Measurements from ENCODE around the gene FBXO38. TPM values are rescaled to one million over a fixed set of nuclear protein-coding genes. Genes with fewer than 3 reads are reported as not detected.

Gene FBXO38
- total RNA-seq: 10 to 100 TPM; 44.0 to 46.8 TPM
- long read RNA-seq, full-length matches to known transcripts: 2 of 11 reads
- long read RNA-seq, partial matches to known transcripts: 5 of 11 reads
- long read RNA-seq, other reads (novel, unspliced or antisense): 4 of 11 reads

DNA sequence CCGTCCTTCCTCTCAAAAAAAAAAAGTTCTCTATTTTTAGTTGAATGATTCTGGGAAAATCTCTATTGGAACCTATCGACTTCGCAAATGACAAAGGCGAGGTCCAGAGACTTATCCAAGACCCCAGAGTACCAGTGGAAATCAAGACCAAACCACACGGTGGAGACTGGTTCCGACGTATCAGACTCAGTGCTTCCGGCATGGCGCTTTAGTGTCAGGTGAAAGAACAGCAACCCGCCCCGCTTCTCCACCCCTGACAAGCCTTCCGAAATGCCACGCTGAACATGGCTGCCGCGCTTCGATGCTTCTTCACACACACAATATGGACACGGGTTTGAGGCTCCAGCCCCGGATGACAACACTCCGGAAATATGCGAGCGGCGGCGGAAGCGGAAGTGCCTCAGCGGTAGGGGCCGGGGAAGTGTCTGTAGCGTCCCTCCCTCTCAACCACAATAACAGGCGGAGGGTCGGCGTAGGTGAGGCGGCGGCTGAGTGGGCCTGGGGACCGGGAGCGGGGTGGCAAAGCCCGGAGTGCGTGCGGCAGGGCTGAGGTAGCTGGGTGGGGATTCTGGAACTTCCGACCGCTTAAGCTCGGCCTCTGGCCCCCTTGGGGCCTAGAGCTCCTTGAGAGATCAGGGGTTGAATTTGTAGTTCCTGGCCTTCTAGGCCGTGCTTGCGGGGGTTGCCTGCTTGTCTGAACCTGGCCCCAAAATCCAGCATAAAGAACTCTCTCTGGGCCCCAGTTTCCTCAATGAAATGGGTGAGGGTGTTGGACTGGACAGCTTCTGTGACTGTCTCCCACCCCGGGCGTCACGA, at the start of gene FBXO38:
Gene FBXO38 (plus strand): TSS at position 395 of the 816 bp plus-strand sequence. CDS start 10,819 bp downstream, outside the sequence.
- DNase-seq (peak; percentile 96 to 98), ATAC-seq (peak; percentile 96)
- intact Hi-C loops (cut with DNase I, micrococcal nuclease): no loop called here

GRCh38 chr5:148335259-148335658, 48.5 kb upstream of the FBXO38 start, which contains the start of gene SPINK9:
SPINK9 (plus strand) TSS chr5:148335559; CDS start chr5:148335614, 55 bp downstream.
- intact Hi-C loops (cut with DNase I, micrococcal nuclease): no loop called here
- ATAC-seq (no peak), DNase-seq (no peak)

- ATAC-seq (no peak), DNase-seq (no peak)
- intact Hi-C loops (cut with DNase I, micrococcal nuclease): no loop called here
Observed at GRCh38 chr5:148336704-148337435, 46.9 kb upstream of the FBXO38 start.

GRCh38 chr5:148342371-148343045, 41.2 kb upstream of the FBXO38 start:
- no peak for DNase-seq
- intact Hi-C loops (cut with DNase I, micrococcal nuclease): no loop called here
- ATAC-seq: peak; percentile 55

- ATAC-seq (peak; percentile 99), DNase-seq (peak; percentile 63 to 71)
- intact Hi-C loops (cut with DNase I, micrococcal nuclease): no loop called here
Observed at GRCh38 chr5:148343046-148343407, 40.7 kb upstream of the FBXO38 start.

- peak in 1 of 2 donors; percentile 6 for DNase-seq
- ATAC-seq: peak; percentile 50
- intact Hi-C loops (cut with DNase I, micrococcal nuclease): no loop called here
Observed at GRCh38 chr5:148343603-148344487, 39.9 kb upstream of the FBXO38 start.

DNA sequence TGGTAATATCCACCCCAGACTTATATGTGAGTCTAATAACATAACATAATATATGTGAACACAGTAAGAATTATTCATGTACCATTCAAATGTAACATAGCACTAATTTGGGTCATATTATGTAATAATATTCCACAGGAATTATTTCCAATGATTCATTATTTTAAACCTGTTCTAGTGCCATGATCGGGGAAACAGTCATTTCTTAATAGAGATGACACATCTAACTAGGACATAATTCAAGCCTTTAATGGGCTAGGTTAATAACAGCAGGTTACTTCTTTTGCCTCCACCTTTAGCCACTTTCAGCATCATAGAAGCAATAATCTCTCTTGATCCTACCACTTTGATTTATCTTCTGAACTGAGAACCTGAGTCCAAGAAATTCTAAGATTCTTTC, 36.1 kb upstream of the FBXO38 start:
- ATAC-seq: no peak
- intact Hi-C loops (cut with DNase I, micrococcal nuclease): no loop called here

DNA sequence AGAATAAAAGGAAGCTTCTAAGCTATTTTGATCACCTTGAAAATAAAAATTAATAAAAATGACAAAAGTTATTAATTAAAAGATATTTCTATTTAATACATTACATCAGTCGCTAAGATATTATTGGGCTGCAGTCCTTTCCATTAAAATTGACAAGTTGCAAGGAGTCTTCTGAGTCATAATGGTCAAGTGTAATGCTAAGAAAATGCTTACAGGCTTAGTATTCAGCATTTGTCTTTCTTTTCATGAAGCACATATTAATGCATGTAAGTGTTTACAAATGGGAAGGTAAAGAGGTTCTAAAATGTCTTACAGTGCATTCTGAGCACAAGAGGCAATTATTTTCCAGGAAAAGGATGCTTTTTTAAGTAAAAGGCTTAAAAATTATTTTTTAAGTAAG, 31.1 kb upstream of the FBXO38 start:
- ATAC-seq: no peak

More for the DNA sequence above, 36.1 kb upstream of the FBXO38 start:
- no peak for DNase-seq

DNA sequence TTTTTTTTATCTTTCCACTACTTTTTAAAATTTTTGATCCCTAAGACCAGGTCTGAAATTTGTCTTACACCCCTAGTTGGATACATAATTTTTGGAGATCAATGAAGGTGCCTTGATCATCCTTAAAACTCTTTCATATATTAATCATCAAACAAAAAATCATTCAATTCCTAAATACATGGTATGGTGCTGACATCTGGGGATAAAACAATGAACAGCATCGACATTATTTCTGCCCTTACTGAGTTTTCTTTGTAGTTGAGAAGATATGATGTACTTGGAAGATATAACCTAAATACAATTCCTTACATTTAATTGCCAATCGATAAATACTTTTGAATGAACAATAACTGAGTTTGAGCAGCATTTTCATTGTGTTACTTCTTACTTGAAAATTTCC, 30.1 kb upstream of the FBXO38 start:
- intact Hi-C loops (cut with DNase I, micrococcal nuclease): no loop called here
- ATAC-seq: no peak
- no peak for DNase-seq

More for the DNA sequence above, 31.1 kb upstream of the FBXO38 start:
- no peak for DNase-seq
- intact Hi-C loops (cut with DNase I, micrococcal nuclease): no loop called here

GRCh38 chr5:148364343-148364742, 19.4 kb upstream of the FBXO38 start:
- ATAC-seq (no peak), DNase-seq (no peak)
- intact Hi-C loops (cut with DNase I, micrococcal nuclease): no loop called here

DNA sequence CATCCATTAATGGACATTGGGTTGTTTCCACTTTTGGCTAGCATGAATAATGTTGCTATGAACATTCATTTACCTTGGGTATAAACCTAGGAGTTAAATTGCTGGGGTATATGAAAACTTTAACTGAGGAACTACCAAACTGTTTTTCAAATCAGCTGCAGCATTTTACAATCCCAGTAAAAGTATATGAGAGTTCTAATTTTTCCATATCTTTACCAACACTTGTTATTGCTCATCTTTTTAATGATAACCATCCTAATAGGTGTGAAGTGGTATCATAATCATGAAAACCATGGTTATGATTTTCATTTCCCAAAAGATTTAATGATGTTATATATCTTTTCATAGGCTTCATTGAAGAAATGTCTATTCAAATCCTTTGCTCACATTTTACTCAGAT, 15.5 kb upstream of the FBXO38 start:
- intact Hi-C loops (cut with DNase I, micrococcal nuclease): no loop called here
- ATAC-seq (no peak), DNase-seq (no peak)

DNA sequence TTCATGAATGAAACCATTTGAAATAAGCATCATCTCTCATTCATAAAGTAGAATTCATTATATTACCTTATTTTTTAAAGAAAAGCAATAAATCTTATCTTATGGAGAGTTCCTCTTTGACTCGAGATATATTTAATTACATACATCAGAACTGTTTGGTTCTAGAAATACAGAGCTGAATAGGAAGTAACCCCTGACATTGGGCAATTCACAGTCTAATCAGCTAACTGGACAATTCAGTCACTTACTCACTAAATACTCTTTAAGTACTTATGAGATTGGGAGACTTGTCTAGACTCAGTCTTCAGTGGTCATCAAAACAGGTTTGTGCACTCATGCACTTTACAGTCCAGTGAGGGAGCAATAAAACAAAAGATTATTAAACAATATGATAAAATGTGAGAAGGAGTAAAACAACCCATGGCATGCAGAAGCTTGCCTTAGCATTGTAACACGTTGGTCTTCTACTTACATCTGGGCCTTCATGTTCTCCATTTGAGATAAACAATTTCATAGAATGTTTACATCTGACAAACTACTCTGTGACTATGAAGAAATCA, 11.5 kb upstream of the FBXO38 start:
- peak; percentile 40 for ATAC-seq
- no peak for DNase-seq
- intact Hi-C loops (cut with DNase I, micrococcal nuclease): loop anchor here in 1 of 2 donors (10.0 kb wide), 1 partner anchor 187 kb away; no protein-coding TSS in a partner anchor

- ATAC-seq: peak; percentile 92
- DNase-seq: no peak
- intact Hi-C loops (cut with DNase I, micrococcal nuclease): loop anchor here in 1 of 2 donors (10.0 kb wide), 1 partner anchor 188 kb away; no protein-coding TSS in a partner anchor
Observed at GRCh38 chr5:148372893-148373292, 10.9 kb upstream of the FBXO38 start.

- ATAC-seq (peak; percentile 87), DNase-seq (peak in 1 of 2 donors; percentile 11)
- intact Hi-C loops (cut with DNase I, micrococcal nuclease): loop anchor here in 1 of 2 donors (10.0 kb wide), 1 partner anchor 190 kb away; no protein-coding TSS in a partner anchor
Observed at GRCh38 chr5:148374690-148375360, 8.9 kb upstream of the FBXO38 start.

- no peak for DNase-seq
- ATAC-seq: no peak
- intact Hi-C loops (cut with DNase I, micrococcal nuclease): loop anchor here in 1 of 2 donors (10.0 kb wide), 1 partner anchor 191 kb away; no protein-coding TSS in a partner anchor
Observed at GRCh38 chr5:148376198-148376597, 7.6 kb upstream of the FBXO38 start.

DNA sequence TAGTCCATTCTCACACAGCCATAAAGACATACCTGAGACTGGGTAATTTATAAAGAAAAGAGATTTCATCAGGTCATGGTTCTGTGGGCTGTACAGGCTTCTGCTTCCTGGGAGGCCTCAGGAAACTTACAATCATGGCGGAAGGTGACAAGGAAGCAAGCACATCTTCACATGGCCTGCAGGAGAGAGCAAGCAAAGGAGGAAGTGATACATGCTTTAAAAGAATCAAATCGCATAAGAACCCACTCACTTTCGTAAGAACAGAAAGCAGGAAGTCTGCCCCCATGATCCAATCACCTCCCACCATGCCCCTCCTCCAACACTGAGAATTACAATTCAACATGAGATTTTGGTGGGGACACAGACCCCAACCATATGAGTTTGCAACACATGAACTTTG, 5.1 kb upstream of the FBXO38 start:
- DNase-seq (no peak), ATAC-seq (no peak)
- intact Hi-C loops (cut with DNase I, micrococcal nuclease): loop anchor here in 1 of 2 donors (10.0 kb wide), 1 partner anchor 194 kb away; no protein-coding TSS in a partner anchor

DNA sequence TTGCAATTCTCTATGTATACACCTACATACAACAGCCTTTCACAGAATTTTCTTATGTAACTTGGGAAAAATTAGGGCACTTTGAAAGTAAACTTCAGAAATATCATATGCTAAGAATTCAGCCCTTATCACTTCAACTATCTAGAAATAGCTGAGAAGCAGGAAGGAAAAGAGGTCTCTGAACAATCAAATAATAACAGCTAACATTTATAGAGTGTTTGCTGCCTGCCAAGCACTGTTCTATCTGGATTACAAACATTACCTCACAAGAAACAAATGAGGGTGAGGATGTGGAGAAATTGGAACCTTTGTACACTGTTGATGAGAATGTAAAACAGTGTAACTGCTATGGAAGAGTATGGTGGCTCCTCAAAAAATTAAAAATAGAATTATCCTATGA, 4.4 kb upstream of the FBXO38 start:
- ATAC-seq: no peak
- intact Hi-C loops (cut with DNase I, micrococcal nuclease): loop anchor here in 1 of 2 donors (10.0 kb wide), 1 partner anchor 195 kb away; no protein-coding TSS in a partner anchor
- no peak for DNase-seq

Data from left colon (tissue), 2 donors.